Effector CD4-positive, alpha-beta T cell (primary cell): ENCODE results near the gene NKAIN2.

ENCODE experiments used
- DNase-seq: peaks from one replicate; pipeline ENCODE4 v3.0.0-alpha.2; 2020

The NKAIN2 gene

GRCh38 chr6:124792386-124792785 is 988.7 kb downstream of the NKAIN2 start:
- DNase-seq = no peak

- DNase-seq = no peak
Observed at GRCh38 chr6:124793398-124793797, 989.7 kb downstream of the NKAIN2 start.

GRCh38 chr6:124795643-124796463 is 992.2 kb downstream of the NKAIN2 start:
- no peak for DNase-seq

GRCh38 chr6:124796464-124796970 is 992.9 kb downstream of the NKAIN2 start:
- no peak for DNase-seq

DNA sequence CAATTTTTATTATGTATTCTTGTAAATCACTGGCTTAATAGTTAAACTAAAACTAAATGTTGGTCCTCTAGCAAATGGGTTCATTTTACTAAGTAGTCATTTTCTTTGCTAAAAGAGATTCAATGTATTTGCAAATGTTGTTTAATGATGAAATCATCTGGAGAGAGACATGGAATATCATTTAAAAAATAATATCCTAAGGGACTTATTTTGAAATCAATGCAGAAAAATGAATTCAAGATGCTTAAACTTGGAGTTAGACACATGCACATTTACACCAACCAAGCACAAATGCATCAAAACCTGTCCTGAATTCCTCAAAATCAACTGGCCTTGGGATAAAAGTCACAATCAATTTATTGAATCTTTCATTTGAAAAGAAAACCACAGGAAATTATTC is 993.6 kb downstream of the NKAIN2 start:
- DNase-seq = no peak

- no peak for DNase-seq
Observed at GRCh38 chr6:124798942-124799496, 995.4 kb downstream of the NKAIN2 start.

- no peak for DNase-seq
Observed at GRCh38 chr6:124799638-124800037, 996.0 kb downstream of the NKAIN2 start.

GRCh38 chr6:124800222-124800621 is 996.6 kb downstream of the NKAIN2 start:
- no peak for DNase-seq

- no peak for DNase-seq
Observed at GRCh38 chr6:124812067-124812466, 1008.4 kb downstream of the NKAIN2 start.

DNA sequence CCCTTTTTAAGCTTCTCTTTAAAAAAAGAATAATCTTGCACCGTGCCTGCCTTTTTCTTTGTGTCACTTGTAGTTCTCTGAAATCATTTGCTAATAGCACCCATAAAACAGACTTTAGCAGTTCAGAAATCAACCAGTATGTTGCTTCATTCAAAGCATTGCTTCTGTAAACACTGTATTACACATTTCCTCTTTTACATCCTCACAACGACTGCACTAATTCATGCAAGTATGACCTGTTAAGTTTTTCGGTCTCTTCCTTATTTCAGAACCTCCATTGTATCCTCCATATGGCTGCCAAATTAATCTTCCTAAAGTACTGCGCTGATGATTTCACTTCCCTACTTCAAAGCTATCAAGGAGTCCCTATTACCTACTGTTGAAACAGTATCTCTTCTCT is 1015.7 kb downstream of the NKAIN2 start:
- DNase-seq = no peak

DNA sequence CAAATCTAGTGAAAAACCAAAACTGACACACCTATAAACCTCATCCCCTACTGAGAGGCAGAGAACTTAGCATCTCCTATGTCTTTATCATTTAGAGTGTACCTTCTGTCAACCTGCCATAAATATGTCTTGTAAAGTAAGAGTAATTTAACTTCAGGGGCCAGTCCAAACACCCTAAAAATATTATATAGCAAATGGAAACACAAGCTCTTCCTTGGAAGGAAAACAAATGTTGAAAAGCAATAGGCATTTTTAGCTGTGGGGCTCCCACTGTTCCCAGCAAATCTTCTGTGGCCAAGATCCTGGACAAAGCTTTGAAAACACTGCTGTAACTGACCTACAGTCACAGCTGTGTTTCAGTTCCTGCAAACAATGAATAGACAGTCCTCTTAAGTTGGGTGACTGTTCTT is 1018.5 kb downstream of the NKAIN2 start:
- no peak for DNase-seq

DNA sequence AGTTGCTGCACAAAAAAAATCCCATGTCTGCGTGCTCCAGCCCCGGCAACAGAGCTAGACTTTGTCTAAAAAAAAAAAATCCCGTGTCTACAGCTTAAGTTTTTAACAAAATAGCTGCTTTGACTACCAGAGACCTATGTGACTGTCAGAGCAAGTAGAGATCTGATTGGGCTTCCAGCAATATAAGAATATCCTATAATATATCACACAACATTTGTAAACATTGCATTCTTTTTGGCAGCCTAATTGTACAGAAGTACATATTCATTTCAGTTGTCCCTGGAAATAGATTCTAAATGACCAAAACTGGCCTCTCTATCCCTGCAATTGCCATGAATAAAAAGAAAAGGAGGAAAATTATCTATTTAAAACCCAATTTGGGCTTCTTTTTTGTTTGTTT is 1019.1 kb downstream of the NKAIN2 start:
- no peak for DNase-seq

DNA sequence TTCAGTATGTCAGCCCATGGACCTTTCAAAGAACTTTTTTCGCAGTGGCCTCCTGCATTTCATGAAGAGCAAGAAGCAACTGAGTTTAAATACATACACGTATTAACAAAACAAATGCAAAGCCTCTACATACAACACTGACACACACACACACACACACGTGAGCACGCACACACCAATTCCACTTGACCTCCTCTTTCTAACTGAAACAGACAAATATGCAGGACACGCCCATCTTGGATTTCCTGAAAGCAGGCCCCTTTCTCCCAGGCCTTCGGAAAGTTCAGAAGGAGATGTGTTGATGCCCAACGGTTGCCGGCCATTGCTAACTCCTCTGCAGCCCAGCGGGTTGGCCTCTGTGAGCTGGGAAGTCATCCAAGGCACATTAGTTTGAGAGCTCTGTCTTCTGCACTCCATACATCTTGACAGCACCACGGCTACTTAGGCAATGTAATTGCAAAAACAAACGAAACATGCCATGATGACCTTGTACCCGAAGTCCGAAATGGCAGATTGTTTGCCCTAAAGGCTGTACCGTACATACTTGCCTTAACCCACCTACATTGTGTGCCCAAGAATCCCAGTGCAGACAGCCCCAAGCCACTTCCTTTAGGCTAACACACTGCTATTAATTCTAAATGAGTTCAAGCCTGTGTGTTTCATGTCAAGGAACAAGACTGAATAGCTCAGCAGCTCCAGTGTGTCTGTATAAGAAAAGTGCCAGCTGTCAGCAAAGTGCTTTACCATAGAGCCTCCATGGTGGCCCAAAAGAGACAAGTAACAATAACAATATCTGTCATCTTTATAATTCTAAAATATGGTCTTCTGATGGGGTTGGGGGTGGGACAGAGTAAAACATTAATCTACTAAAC is 1019.8 kb downstream of the NKAIN2 start:
- DNase-seq = no peak

GRCh38 chr6:124825564-124825963 is 1021.9 kb downstream of the NKAIN2 start:
- DNase-seq = no peak

DNA sequence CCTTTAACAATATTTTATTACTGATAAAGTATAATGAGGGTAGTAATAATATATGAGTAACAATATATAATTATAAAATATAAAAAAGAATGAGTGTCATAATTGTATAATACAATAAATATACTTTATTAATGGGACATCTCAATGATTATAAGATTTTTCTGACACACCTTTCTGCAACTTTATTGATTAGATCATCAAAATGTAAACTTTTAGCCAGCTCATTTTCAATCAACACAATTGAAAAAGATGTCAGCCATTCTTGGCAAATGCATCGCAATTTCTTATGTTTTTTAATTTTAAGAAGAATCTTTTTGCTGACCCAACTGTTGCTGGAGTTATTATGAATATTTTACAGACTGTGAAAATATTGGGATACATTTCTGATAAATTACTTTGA is 1026.2 kb downstream of the NKAIN2 start:
- DNase-seq = no peak

GRCh38 chr6:124830506-124830905 is 1026.8 kb downstream of the NKAIN2 start:
- no peak for DNase-seq

DNA sequence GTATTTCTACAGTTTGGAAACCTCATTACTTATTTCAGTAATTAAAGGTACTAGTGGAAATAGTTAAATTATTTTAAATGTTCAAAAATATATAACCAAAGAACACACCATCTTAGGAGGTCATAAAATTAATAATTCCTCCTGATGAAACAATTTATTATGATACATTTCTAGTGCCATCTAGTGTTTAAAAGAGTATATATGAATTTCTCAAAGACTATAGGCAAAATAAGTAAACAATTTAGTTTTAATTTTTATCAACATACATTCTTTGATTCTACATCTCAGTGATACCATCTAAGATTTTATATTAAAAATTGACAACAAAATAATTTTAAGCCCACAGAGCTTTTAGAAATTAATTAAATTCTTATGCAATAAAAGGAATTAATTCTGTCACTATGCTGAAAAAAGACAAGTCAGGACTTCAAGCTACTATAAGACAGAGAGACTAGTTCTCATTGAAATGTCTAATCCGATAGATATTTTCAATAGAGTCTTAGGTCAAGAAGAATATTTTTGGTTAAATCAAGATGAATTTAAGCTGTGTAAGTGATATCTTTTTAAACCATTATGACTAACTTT is 1050.8 kb downstream of the NKAIN2 start:
- no peak for DNase-seq

DNA sequence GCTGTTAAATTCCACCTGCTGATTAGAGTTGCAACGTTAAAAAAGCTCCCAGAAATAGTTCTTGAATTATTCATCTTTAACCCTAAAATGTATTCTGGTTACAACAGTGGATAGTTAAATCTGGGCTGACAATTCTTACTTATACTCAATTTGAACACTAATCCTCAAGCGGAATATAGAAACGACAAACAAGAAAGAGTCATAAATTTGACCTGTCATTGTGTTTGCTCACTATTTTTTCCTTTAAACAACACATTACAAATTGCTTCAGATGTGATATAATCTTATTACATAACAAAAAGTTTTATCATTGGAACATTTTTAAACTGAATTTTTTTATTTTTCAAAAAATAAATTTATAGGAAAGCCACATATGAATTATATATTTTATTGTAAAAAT is 1054.1 kb downstream of the NKAIN2 start:
- no peak for DNase-seq

DNA sequence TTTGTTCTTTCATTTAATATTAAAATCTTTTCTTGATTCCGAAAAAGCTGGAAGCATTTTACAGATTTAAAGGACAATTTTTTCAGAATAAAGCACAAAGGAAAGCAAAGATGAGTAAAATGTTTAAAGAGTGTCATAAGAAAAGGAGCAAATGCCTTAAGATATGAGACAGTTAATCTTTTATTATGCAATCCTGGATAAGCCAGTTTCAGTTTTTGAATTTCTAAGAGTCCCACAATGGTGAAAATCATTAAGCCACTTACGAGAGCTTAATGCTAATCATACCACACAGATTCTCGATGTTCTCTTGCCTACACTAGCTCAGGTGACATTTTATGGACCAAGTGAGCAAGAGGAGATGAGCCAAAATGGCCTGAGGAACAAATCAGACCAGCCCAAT is 1054.9 kb downstream of the NKAIN2 start:
- DNase-seq = no peak

- DNase-seq = no peak
Observed at GRCh38 chr6:124859366-124859765, 1055.7 kb downstream of the NKAIN2 start.

- no peak for DNase-seq
Observed at GRCh38 chr6:124866040-124866439, 1062.4 kb downstream of the NKAIN2 start.

DNA sequence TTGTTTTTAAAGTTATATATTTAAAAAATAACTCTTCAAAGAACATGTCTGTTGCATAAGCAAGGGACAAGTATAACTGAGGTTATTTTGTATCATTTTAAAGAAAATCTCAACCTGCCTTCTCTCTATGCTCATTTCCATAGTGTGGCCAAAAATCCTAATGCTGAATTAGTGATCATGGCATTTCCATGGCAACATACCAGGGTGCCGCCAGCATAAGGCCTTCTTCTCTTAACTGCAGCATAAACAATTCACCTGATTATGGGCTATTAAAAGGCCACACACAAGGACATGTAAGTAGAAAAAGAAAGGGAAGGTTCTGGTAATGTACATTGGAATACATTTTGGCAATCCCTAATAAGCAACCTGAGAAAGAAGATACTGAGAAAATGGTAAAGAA is 1063.5 kb downstream of the NKAIN2 start:
- no peak for DNase-seq

DNA sequence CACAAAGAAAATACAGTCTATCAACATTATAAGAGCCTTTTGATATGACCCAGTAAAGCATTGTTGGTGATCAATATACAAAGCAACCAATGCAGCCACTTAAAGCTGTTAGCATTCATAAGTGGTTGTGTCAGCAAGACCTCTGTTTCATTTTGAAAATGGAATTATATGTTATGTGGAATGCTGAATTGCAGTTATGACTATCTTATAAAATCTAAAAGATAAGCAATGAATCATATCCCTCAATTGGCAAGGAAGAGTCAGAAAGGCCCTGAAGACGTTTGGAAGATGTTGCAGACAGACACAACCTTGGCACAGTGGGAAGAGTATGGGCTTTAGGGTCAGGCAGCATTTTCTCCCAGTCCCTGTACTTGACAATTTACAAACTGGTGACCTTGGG is 1064.8 kb downstream of the NKAIN2 start:
- no peak for DNase-seq
